LNCAP (cell line): Measurements from ENCODE around the gene IMMT.

ENCODE experiments used
- CTCF ChIP-seq: fragments of 450-650 bp; IDR thresholded peaks from 2 replicates; pipeline ENCODE4 v1.5.1; 2017; ENCODE audit warnings: mild to moderate bottlenecking

Gene IMMT

GRCh38 chr2:86231680-86232372 lies 36.6 kb upstream of the IMMT start:
- TF ChIP-seq CTCF = no peak

DNA sequence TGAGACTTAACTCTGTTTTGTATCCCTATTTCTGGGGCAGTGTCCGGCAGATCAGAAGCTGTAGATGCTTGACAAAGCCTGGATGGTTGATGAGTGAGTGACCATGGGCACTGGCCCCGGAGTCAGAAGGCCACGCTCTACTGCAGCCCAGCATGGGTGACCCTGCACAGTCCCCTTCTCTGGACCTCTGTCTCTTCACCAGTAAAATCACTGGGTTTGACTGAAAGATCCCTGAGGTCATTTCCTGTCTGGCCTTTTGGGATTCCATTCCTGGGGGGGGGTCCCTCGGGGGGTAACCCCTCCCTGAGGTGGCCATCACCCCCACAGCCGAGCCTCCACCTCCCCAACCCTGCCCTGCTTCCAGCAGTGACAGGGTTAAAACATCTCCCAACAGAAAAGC lies 35.7 kb upstream of the IMMT start:
- TF ChIP-seq CTCF = no peak

GRCh38 chr2:86229221-86229620 lies 34.0 kb upstream of the IMMT start:
- TF ChIP-seq CTCF = no peak

- no peak for TF ChIP-seq CTCF
Observed at GRCh38 chr2:86227685-86228084, 32.4 kb upstream of the IMMT start.

DNA sequence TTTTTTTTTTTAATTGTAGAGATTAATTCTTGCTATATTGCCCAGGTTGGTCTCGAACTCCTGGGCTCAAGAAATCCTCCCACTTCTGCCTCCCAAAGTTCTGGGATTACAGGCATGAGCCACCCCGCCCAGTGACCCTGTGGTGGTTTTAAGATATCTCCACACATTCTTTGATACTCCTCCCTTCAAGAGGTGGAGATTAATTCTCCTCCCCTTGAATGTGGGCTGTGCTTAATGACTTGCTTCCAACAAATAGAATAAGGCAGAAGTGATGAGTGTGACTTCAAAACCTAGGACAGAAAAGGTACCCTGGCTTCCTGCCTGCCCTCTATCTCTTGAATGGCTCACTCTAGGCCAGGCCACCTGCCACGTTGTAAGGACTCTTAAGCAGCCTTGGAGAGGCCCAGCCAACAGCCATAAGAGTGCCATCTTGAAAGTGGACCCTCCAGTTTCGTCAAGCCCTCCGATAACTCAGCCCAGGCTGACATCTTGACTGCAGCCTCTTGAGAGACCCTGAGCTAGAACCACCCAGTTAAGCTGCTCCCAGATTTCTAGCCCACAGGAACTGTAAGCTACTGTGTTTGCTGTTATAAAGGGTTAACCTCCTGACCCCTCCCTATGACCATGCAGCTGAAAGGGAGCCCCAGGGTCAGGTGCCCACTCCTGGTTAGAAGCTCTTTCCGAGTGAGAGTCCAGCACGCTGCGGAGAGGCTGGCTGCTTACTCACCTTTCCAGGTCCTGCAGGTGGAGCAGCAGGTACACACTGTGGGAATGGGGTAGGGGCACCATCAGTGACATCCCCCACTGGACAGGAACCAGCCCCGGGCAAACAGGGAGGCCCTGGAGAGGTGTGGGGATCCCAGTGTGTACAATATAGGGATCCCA lies 31.6 kb upstream of the IMMT start:
- TF ChIP-seq CTCF = no peak

DNA sequence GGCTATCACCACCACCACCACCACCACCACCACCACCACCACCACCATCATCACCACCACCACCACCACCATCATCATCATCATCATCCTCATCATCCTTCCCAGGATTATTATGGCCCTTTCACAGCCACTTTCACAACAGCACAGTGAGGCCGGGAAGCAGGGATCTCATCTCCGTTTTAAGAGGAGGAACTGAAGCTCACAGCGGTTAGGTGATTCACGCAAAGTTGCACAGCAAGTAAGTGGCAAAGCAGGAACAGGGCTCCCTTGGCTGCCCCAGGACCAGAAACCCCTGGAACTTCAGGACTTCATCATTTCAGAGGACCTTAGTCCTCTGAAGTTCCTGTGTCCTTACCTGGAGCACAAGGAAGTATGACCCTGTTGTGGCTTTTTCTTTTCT lies 30.8 kb upstream of the IMMT start:
- no peak for TF ChIP-seq CTCF

GRCh38 chr2:86225581-86225980 lies 30.3 kb upstream of the IMMT start:
- no peak for TF ChIP-seq CTCF
